ENCODE measurements around the gene RIPOR1.

The RIPOR1 gene

GRCh38 chr16:67593701-67594100 lies 65.1 kb downstream of the RIPOR1 start:
- H3K4me2 ChIP-seq (ENCODE audit: low read depth, low read length, poor library complexity, severe bottlenecking), result no peak overlapping the region

GRCh38 chr16:67594256-67594915 lies 65.8 kb downstream of the RIPOR1 start:
- TF ChIP-seq EZH2phosphoT487 (conservative IDR thresholded peaks at IDR 0.05; ENCODE audit: low read length), result no peak
- TF ChIP-seq, protein P1, sequence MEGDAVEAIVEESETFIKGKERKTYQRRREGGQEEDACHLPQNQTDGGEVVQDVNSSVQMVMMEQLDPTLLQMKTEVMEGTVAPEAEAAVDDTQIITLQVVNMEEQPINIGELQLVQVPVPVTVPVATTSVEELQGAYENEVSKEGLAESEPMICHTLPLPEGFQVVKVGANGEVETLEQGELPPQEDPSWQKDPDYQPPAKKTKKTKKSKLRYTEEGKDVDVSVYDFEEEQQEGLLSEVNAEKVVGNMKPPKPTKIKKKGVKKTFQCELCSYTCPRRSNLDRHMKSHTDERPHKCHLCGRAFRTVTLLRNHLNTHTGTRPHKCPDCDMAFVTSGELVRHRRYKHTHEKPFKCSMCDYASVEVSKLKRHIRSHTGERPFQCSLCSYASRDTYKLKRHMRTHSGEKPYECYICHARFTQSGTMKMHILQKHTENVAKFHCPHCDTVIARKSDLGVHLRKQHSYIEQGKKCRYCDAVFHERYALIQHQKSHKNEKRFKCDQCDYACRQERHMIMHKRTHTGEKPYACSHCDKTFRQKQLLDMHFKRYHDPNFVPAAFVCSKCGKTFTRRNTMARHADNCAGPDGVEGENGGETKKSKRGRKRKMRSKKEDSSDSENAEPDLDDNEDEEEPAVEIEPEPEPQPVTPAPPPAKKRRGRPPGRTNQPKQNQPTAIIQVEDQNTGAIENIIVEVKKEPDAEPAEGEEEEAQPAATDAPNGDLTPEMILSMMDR (IDR thresholded peaks at IDR 0.05; ENCODE audit: insufficient read depth, low read length, poor library complexity, severe bottlenecking), result no peak
- H2AFZ ChIP-seq (ENCODE audit: low read depth, low read length, severe bottlenecking), result no peak overlapping the region
- H3K27ac ChIP-seq (ENCODE audit: low read depth, low read length), result no peak overlapping the region
- no peak overlapping the region for H3K4me3 ChIP-seq (ENCODE audit: insufficient read depth, low read length, poor library complexity, severe bottlenecking)
- peaks cover 3% of the 10 kb centered on the region; the same call in 1 of the 2 replicates for H4K20me1 ChIP-seq (ENCODE audit: low read depth, low read length)
- no peaks in the 10 kb centered on the region for H3K9me3 ChIP-seq (ENCODE audit: insufficient read depth, low read length)
- H3F3A ChIP-seq (ENCODE audit: insufficient read depth), result no peaks in the 10 kb centered on the region; the same call in 1 of the 2 replicates
- H3K9ac ChIP-seq (ENCODE audit: low read length), result no peak overlapping the region
- H3K4me2 ChIP-seq (ENCODE audit: low read depth, low read length, poor library complexity, severe bottlenecking), result no peak overlapping the region
- no peaks in the 10 kb centered on the region for H3K27me3 ChIP-seq (ENCODE audit: low read length)
- no peaks in the 10 kb centered on the region for H3K36me3 ChIP-seq (ENCODE audit: low read length)
- no peaks in the 10 kb centered on the region for H3K9me2 ChIP-seq (replicated peaks; ENCODE audit: insufficient read depth, low read length)
- peaks cover 82% of the 10 kb centered on the region for H3K79me2 ChIP-seq (ENCODE audit: insufficient read depth, low read length)

More at GRCh38 chr16:67593701-67594100, 65.1 kb downstream of the RIPOR1 start:
- Histone ChIP-seq H2AFZ (ENCODE audit: low read depth, low read length, severe bottlenecking) (no peak overlapping the region), H3K9me3 (ENCODE audit: insufficient read depth, low read length) (no peaks in the 10 kb centered on the region), H3K4me3 (ENCODE audit: insufficient read depth, low read length, poor library complexity, severe bottlenecking) (no peak overlapping the region), H3K79me2 (ENCODE audit: insufficient read depth, low read length) (peaks cover 79% of the 10 kb centered on the region), H3K36me3 (ENCODE audit: low read length) (no peaks in the 10 kb centered on the region), H4K20me1 (ENCODE audit: low read depth, low read length) (peaks cover 3% of the 10 kb centered on the region; the same call in 1 of the 2 replicates), H3F3A (ENCODE audit: insufficient read depth) (no peaks in the 10 kb centered on the region; the same call in 1 of the 2 replicates), H3K27me3 (ENCODE audit: low read length) (no peaks in the 10 kb centered on the region), H3K9ac (ENCODE audit: low read length) (no peak overlapping the region), H3K27ac (ENCODE audit: low read depth, low read length) (no peak overlapping the region), H3K9me2 (replicated peaks; ENCODE audit: insufficient read depth, low read length) (no peaks in the 10 kb centered on the region)
- TF ChIP-seq, protein P1 (IDR thresholded peaks at IDR 0.05; ENCODE audit: insufficient read depth, low read length, poor library complexity, severe bottlenecking), result no peak
- TF ChIP-seq EZH2phosphoT487 (conservative IDR thresholded peaks at IDR 0.05; ENCODE audit: low read length), result no peak

GRCh38 chr16:67594956-67595355 lies 66.3 kb downstream of the RIPOR1 start:
- Histone ChIP-seq H3K27ac (ENCODE audit: low read depth, low read length) (no peak overlapping the region), H3K9me3 (ENCODE audit: insufficient read depth, low read length) (no peaks in the 10 kb centered on the region), H3K9me2 (replicated peaks; ENCODE audit: insufficient read depth, low read length) (no peaks in the 10 kb centered on the region), H3K9ac (ENCODE audit: low read length) (no peak overlapping the region), H3K36me3 (ENCODE audit: low read length) (no peaks in the 10 kb centered on the region), H4K20me1 (ENCODE audit: low read depth, low read length) (peaks cover 3% of the 10 kb centered on the region; the same call in 1 of the 2 replicates), H3K4me3 (ENCODE audit: insufficient read depth, low read length, poor library complexity, severe bottlenecking) (no peak overlapping the region), H3F3A (ENCODE audit: insufficient read depth) (no peaks in the 10 kb centered on the region; the same call in 1 of the 2 replicates), H3K79me2 (ENCODE audit: insufficient read depth, low read length) (peaks cover 88% of the 10 kb centered on the region), H3K4me2 (ENCODE audit: low read depth, low read length, poor library complexity, severe bottlenecking) (no peak overlapping the region), H2AFZ (ENCODE audit: low read depth, low read length, severe bottlenecking) (no peak overlapping the region), H3K27me3 (ENCODE audit: low read length) (no peaks in the 10 kb centered on the region)
- TF ChIP-seq, protein P1 (IDR thresholded peaks at IDR 0.05; ENCODE audit: insufficient read depth, low read length, poor library complexity, severe bottlenecking), result no peak
- TF ChIP-seq EZH2phosphoT487 (conservative IDR thresholded peaks at IDR 0.05; ENCODE audit: low read length), result no peak

Data from SU-DHL-6 (cell line).